Testis (tissue), 2 donors: ENCODE measurements around the gene TMEM38B.

Experiments used
- CTCF ChIP-seq, 3 experiments: fragments of 450-650 bp in 2 of 3; fragments of 200-600 bp in 1 of 3; sonication (generic) in 1 of 3; IDR thresholded peaks; one replicate each; pipeline ENCODE4 v1.5.1; 2016 to 2019; ENCODE audit warnings: antibody characterized with exemption in 3 of 3, mild to moderate bottlenecking in 2 of 3, moderate library complexity in 1 of 3
- POLR2A ChIP-seq: fragments of 450-650 bp; IDR thresholded peaks from one replicate; pipeline ENCODE4 v1.6.1; 2017; ENCODE audit warnings: antibody characterized with exemption, mild to moderate bottlenecking, moderate library complexity

GRCh38 chr9:105713260-105714019 lies 19.1 kb downstream of the TMEM38B start:
- TF ChIP-seq CTCF (IDR thresholded peaks at IDR 0.05) (no peak), POLR2A (no peak)
